Fibroblast of the conjunctiva (primary cell): Measurements from ENCODE around the gene PDE4D.
A peak's percentile ranks its signal among the peaks of the same experiment; 100 is the strongest.
"Not testable (repeated sequence)": the region's sequence is repeated elsewhere in the genome, so short reads cannot be mapped to it uniquely, and the experiment has no call there.

ENCODE experiments used
- DNase-seq: peaks from one replicate; pipeline ENCODE4 v3.0.0-alpha.2; 2010; ENCODE audit warnings: low read depth

The PDE4D gene

GRCh38 chr5:59768152-59769040 is 125.1 kb downstream of the PDE4D start:
- DNase-seq = no peak

DNA sequence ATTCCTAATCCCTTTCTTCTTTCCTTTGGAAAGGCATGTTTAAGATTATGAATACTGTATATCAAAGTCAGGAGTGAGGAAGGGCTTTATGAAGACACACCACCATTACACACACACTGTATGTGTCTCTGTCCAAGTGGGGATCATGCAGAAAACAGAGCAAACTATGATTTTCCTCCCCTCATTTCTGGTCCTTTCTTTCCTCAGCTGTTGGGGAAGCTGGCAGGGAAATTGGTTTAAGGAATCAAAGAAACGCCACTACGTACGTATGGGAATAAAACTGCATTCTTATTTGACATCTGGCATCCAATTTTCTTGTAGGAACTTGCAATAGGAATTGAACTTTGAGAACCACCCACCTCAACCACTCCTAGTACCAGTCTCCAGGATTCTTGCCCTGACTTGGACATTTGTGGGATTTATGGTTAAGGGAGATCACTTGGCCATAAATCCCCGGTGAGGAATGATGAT is 125.8 kb downstream of the PDE4D start:
- DNase-seq = no peak

- DNase-seq = no peak
Observed at GRCh38 chr5:59767211-59767605, 126.3 kb downstream of the PDE4D start.

- no peak for DNase-seq
Observed at GRCh38 chr5:59766427-59767210, 126.9 kb downstream of the PDE4D start.

- no peak for DNase-seq
Observed at GRCh38 chr5:59765446-59765845, 128.1 kb downstream of the PDE4D start.

- no peak for DNase-seq
Observed at GRCh38 chr5:59764361-59764760, 129.2 kb downstream of the PDE4D start.

GRCh38 chr5:59763541-59763940 is 130.0 kb downstream of the PDE4D start:
- no peak for DNase-seq

GRCh38 chr5:59762232-59762631 is 131.3 kb downstream of the PDE4D start:
- DNase-seq = not testable (repeated sequence)

DNA sequence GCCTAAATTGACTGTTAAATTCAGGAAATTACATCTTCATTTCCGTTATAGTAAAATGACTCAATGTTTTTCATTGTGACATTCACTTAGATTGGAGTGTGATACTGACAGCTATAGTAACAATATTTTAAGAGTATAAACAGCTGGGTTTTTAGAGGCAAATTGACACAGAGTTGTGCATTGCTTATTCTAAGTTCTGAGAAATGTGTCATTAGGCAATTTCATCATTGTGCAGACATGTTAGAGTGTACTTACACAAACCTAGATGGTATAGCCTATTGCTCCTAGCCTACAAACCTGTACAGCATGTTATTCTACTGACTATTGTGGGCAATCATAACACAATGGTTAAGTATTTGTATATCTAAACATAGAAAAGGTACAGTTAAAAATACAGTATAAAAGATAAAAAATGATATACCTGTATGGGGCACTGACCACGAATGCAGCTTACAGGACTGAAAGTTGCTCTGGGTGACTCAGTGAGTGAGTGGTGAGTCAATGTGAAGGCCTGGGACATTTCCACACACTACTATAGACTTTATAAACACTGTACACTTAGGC is 132.7 kb downstream of the PDE4D start:
- no peak for DNase-seq

DNA sequence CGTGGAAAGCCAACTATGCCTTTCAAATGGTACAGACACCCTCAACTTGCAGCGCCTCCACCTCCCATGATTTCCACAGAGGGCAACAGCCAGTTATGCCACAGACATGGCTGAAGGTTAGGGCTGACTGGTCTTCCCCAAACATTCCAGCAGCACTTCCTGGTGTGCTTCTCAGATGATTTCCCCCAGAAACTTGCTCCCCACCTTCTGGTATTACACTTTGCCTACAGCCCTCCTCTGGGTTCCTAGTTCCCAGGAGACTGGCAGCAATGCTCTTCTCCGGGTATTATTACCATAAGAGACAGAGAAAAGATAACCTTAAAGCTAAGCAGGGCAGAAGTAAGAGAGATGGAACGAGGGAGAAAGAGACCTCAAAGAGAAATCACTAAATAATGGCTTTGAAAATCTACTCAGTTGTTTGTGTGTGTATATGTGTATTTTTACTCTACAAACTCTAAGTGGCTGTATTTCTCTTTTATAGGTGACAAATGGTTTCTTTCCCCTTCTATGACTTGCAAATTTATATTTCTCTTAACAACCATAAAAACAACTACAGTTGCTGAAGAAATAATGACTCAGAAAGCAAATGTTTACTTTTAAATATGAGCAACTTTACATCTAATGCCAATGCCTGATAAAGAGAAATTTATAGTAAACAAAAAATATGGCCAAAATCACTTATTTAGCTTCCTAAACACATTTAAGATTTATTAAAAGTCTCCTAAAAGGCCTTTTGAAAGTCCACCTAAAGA is 133.8 kb downstream of the PDE4D start:
- DNase-seq = no peak

GRCh38 chr5:59758566-59758965 is 135.0 kb downstream of the PDE4D start:
- DNase-seq = no peak

GRCh38 chr5:59757442-59757841 is 136.1 kb downstream of the PDE4D start:
- DNase-seq = no peak

GRCh38 chr5:59756373-59757035 is 137.0 kb downstream of the PDE4D start:
- DNase-seq = no peak

GRCh38 chr5:59755476-59755875 is 138.1 kb downstream of the PDE4D start:
- DNase-seq = no peak

DNA sequence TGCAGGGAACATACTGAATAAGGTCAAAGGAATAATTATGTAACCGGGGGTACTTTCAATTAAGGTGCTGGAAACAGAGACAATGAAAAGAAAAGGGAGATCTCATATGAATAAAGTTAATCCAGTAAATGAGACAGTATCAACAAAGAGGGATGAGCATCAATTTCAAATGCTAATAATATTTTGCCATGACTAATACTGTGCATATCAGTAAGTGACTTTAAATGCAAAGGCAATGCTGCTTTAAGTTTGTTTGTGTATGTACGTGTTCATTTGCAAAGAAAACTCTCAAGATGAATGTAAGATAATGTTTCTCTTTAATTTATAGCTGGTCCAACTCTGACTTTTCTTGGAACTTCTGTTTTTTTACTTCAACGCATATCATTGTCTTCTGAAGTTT is 139.9 kb downstream of the PDE4D start:
- DNase-seq = no peak

GRCh38 chr5:59749782-59750520 is 143.6 kb downstream of the PDE4D start:
- DNase-seq = no peak

- DNase-seq = not testable (repeated sequence)
Observed at GRCh38 chr5:59748036-59748663, 145.4 kb downstream of the PDE4D start.

- DNase-seq = peak; percentile 23
Observed at GRCh38 chr5:59746241-59746765, 147.2 kb downstream of the PDE4D start.

DNA sequence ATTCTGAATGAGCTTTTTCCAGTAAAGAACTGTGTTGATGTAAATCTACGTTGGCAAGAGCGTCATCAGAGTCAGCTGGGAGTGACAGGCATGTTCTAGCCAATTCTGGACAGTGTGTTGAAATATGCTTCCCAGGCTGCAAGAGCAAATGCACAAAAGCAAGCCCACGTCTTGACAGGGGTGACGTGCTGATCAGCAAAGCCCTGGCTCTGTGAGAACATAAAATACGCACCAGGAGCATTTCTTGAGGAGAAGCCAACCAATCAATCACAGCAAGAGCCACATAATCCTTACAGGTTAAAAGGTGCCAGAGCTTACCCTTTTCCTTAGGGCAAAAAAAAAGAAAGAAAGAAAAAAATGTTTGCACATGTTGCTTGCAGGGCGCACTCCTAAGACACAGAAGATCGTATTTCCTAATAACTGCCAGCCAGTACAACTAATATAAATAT is 148.1 kb downstream of the PDE4D start:
- peak; percentile 91 for DNase-seq

GRCh38 chr5:59744531-59744992 is 149.0 kb downstream of the PDE4D start:
- peak; percentile 13 for DNase-seq
